Transverse colon (tissue), 4 donors: ENCODE measurements around the gene OSGIN1. TPM values are rescaled to one million over a fixed set of nuclear protein-coding genes. Genes with fewer than 3 reads are reported as not detected.

Experiments used
- DNase-seq: peaks from one replicate; pipeline ENCODE4 v3.0.0-alpha.2; 2019
- H3K27ac ChIP-seq, 4 donors: fragments of 200-600 bp; sonication (generic); 2 replicates each; pipeline ENCODE4 v1.5.1; 2016 to 2018; ENCODE audit warnings: inconsistent platforms in 4 of 4
- H3K27me3 ChIP-seq: fragments of 200-600 bp; sonication (generic); 2 replicates; pipeline ENCODE4 v1.5.1; 2017; ENCODE audit warnings: inconsistent platforms
- H3K36me3 ChIP-seq, 4 donors: fragments of 200-600 bp; sonication (generic); 2 replicates each; pipeline ENCODE4 v1.5.1; 2017 to 2019; ENCODE audit warnings: inconsistent platforms in 4 of 4
- H3K4me1 ChIP-seq, 4 donors: fragments of 200-600 bp; sonication (generic); 2 replicates each; pipeline ENCODE4 v1.5.1; 2017 to 2020; ENCODE audit warnings: inconsistent platforms in 4 of 4
- H3K4me3 ChIP-seq, 4 donors: fragments of 200-600 bp; sonication (generic); 1 replicate in 1 of 4; 2 replicates in 3 of 4; pipeline versions ENCODE4 v1.5.1 to v1.6.1; 2017 to 2019; ENCODE audit warnings: inconsistent platforms in 4 of 4
- H3K9me3 ChIP-seq, 2 donors: fragments of 200-600 bp; sonication (generic); 2 replicates each; pipeline ENCODE4 v1.5.1; 2017 to 2019; ENCODE audit warnings: inconsistent platforms in 2 of 2
- EP300 ChIP-seq: sonication (generic); formaldehyde crosslinking; IDR thresholded peaks from one replicate; pipeline ENCODE4 v1.6.1; 2017; ENCODE audit warnings: antibody characterized with exemption, low read depth
- POLR2A ChIP-seq: fragments of 450-650 bp; IDR thresholded peaks from one replicate; pipeline ENCODE4 v1.6.1; 2016; ENCODE audit warnings: antibody characterized with exemption, mild to moderate bottlenecking, moderate library complexity
- POLR2AphosphoS5 ChIP-seq, 3 donors: sonication (generic); formaldehyde crosslinking; IDR thresholded peaks; one replicate each; pipeline ENCODE4 v1.6.1; 2016; ENCODE audit warnings: antibody characterized with exemption in 3 of 3
- WGBS, 2 donors: methylation state at CpG; one replicate each; pipeline ENCODE4 v1.1.5; 2018; ENCODE audit warnings: low coverage in 1 of 2; 5-methylcytosine and 5-hydroxymethylcytosine counted together
- in situ Hi-C, 4 donors: fragments of 200-750 bp; cut with MboI; loops; one replicate each; pipeline versions ENCODE4 v1.15.0 to v1.15.1; 2017; ENCODE audit warnings: low sequenced_read_pairs in 3 of 4, low pct_ligation_motif_present in 1 of 4, low pct_unique_long_range_greater_than_20kb in 1 of 4
- intact Hi-C: fragments of 100-400 bp; cut with DNase I; formaldehyde crosslinking; loops from one replicate; pipeline ENCODE4 v1.15.1; 2023; ENCODE audit warnings: low total_unique reads
- total RNA-seq, 4 donors: library from RNA; depleted of rRNA; stranded (reverse); fragments of >200 nt; gene quantifications; one replicate each; pipeline ENCODE4 v1.1.0, GENCODE V29; 2016
- TF ChIP-seq, protein P1 (sequence below), 5 experiments: fragments of 200-600 bp in 3 of 5; fragments of 450-650 bp in 2 of 5; sonication (generic) in 3 of 5; IDR thresholded peaks; 1 replicate in 2 of 5; 2 replicates in 3 of 5; pipeline ENCODE4 v1.5.1; 2016 to 2017; ENCODE audit warnings: antibody characterized with exemption in 5 of 5, inconsistent platforms in 3 of 5, mild to moderate bottlenecking in 2 of 5, moderate library complexity in 1 of 5

OSGIN1 gene
- total RNA-seq, 4 donors from 2014 or later, result 10.7 to 26.2 (median 16.7) TPM

DNA sequence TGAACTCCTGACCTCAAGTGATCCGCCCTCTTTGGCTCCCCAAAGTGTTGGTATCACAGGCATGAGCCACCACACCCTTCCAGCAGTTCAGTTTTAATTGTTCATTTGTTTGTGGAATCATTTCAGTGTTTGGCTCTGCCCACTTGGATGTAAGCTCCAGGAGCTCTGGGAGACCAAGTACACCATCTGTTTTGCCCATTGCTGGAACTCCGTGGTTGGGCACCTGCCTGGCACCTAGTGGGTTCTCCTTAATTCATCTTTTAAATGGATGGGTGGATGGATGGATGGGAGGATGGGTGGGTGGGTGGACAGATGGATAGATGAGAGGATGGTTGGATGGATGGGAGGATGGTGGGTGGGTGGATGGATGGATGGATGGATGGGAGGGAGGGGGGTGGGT, 14.1 kb downstream of the OSGIN1 start:
- intact Hi-C loops, result no loop called here
- in situ Hi-C loops, result loop anchor here in 3 of 4 donors (25.0 kb wide), 3 partner anchors 95 to 520 kb away; partner anchors contain the start of genes ADAD2 (in 1 of the 3) and TAF1C (in 1 of the 3)
- 57% methylated on average over 2 of the region's 2 CpGs; no CpG with 5 or more reads in 1 of the 2 donors for WGBS, 2 donors

DNA sequence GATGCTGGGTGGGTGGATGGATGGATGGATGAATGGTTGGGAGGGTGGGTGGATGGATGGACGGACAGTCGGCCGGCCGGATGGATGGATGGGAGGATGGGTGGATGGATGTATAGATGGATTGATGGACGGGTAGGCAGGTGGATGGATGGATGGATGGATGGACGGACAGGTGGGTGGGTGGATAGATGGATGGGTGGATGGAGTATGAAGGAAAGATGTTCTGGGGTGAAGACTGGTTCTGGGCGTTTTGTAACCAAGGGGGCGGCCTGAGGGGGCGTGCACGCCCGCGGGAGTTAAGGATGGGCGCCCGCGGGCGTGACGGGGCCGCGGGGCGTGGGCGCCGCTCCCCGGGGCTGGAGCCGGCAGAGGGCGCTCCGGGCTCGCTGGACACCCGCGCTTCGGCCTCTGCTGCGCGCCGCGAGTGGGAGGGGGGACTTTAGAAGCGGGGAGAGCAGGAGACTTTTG, 14.8 kb downstream of the OSGIN1 start, which contains the start of gene NECAB2:
TSS of gene NECAB2 (plus strand) at position 407 of the 468 bp plus-strand sequence. CDS start 405 bp downstream, outside the sequence.
- intact Hi-C loops, result no loop called here
- Histone ChIP-seq H3K9me3 (no peaks in the 10 kb centered on the region), H3K27me3 (peaks cover 16% of the 10 kb centered on the region), H3K36me3 (no peaks in the 10 kb centered on the region), H3K4me1 (no peaks in the 10 kb centered on the region), H3K27ac (no peak within 1 kb of the TSS), H3K4me3 (peak within 1 kb of the TSS in 2 of 4 donors; percentile 29 to 47)
- WGBS, 2 donors, result 14 to 62% methylated on average over 6 to 23 of the region's 35 CpGs
- TF ChIP-seq, protein P1, sequence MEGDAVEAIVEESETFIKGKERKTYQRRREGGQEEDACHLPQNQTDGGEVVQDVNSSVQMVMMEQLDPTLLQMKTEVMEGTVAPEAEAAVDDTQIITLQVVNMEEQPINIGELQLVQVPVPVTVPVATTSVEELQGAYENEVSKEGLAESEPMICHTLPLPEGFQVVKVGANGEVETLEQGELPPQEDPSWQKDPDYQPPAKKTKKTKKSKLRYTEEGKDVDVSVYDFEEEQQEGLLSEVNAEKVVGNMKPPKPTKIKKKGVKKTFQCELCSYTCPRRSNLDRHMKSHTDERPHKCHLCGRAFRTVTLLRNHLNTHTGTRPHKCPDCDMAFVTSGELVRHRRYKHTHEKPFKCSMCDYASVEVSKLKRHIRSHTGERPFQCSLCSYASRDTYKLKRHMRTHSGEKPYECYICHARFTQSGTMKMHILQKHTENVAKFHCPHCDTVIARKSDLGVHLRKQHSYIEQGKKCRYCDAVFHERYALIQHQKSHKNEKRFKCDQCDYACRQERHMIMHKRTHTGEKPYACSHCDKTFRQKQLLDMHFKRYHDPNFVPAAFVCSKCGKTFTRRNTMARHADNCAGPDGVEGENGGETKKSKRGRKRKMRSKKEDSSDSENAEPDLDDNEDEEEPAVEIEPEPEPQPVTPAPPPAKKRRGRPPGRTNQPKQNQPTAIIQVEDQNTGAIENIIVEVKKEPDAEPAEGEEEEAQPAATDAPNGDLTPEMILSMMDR (IDR thresholded peaks at IDR 0.05), result peak in 4 of 5 experiments; percentile 32 to 66 (median 49)
- TF ChIP-seq EP300, result no peak
- DNase-seq, result no peak
- in situ Hi-C loops, result loop anchor here in 3 of 4 donors (25.0 kb wide), 3 partner anchors 94 to 519 kb away; partner anchors contain the start of genes ADAD2 (in 1 of the 3) and TAF1C (in 1 of the 3)

More for the DNA sequence above, 14.1 kb downstream of the OSGIN1 start:
- H3K27ac ChIP-seq, result no peak overlapping the region
- no peaks in the 10 kb centered on the region for H3K4me1 ChIP-seq
- no peaks in the 10 kb centered on the region for H3K9me3 ChIP-seq
- H3K27me3 ChIP-seq, result peaks cover 16% of the 10 kb centered on the region
- DNase-seq, result no peak
- no peak overlapping the region for H3K4me3 ChIP-seq
- TF ChIP-seq EP300 (no peak), POLR2A (no peak), POLR2AphosphoS5 (IDR thresholded peaks at IDR 0.05) (no peak)
- TF ChIP-seq, protein P1 (IDR thresholded peaks at IDR 0.05), result no peak
- H3K36me3 ChIP-seq, result no peaks in the 10 kb centered on the region

DNA sequence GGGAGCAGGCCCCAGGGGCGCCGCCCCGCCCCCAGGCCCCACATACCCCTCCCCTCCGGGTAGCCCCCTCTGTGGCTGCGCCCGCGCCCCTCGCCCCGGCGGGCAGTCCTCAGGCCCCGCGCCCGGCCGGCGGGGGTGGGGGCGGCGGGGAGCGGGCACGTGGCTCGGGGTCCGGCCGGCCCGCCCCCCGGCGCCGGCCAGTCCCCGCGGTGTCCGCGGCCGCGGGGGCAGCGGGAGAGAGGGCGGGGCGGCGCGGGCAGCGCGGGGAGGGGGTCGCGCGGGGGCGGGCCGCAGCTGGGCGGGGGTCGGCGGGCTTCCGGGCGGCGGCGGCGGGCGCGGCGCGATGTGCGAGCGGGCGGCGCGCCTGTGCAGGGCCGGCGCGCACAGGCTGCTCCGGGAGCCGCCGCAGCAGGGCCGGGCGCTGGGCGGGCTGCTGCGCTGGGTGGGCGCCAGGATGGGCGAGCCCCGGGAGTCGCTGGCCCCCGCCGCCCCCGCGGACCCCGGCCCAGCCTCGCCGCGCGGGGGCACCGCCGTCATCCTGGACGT, 15.3 kb downstream of the OSGIN1 start:
- TF ChIP-seq POLR2AphosphoS5 (IDR thresholded peaks at IDR 0.05), result no peak
- TF ChIP-seq, protein P1 (IDR thresholded peaks at IDR 0.05), result peak in 1 of 5 experiments; percentile 2
- TF ChIP-seq POLR2A, result no peak
- no peak for TF ChIP-seq EP300
- Histone ChIP-seq H3K36me3 (no peaks in the 10 kb centered on the region), H3K27ac (no peak overlapping the region), H3K4me1 (no peaks in the 10 kb centered on the region), H3K9me3 (no peaks in the 10 kb centered on the region), H3K4me3 (peak overlapping the region in 2 of 4 donors; percentile 29 to 47), H3K27me3 (peaks cover 16% of the 10 kb centered on the region)
- DNase-seq, result no peak
- in situ Hi-C loops (loop anchor here in 3 of 4 donors (25.0 kb wide), 3 partner anchors 94 to 519 kb away; partner anchors contain the start of genes ADAD2 (in 1 of the 3) and TAF1C (in 1 of the 3)), intact Hi-C loops (no loop called here)
- WGBS, 2 donors, result 0% methylated on average over 1 of the region's 87 CpGs; no CpG with 5 or more reads in 1 of the 2 donors

DNA sequence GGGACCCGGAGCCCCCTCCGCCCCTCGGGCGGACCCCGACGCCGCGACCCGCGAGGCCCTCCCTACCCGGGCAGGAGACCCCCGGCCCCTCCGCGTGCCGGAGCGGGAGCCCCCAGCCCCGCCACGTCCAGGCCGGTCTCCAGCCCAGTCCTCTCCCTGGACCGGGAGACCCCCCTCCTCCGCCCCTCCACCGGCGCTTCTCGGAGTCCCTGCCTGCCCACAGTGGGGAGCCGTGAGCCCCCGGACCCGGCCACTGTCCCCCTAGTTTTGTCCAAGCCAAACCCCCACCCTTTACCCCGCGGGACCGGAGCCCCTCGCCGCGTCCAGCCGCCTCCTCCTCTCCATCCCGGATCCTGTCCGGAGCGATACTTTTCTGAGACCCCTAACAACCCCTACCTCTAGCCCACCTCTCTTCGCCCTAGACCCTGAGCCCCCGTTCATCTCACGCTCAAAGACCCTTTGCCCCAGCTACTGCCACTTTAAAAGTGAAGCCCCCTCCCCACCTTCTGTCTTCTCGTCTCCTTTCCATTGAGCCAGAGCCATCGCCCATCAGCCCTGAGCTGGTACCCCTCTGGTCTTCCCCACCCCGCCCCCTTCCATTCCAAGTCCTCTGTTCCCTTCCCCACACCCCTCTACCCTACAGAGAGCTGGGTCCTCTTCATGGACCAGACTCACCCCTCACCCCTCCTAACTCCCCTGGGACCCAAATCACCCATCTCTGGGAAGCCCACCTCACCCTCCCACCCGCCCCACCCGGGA, 16.0 kb downstream of the OSGIN1 start:
- intact Hi-C loops (no loop called here), in situ Hi-C loops (loop anchor here in 3 of 4 donors (25.0 kb wide), 3 partner anchors 93 to 518 kb away; partner anchors contain the start of genes ADAD2 (in 1 of the 3) and TAF1C (in 1 of the 3))
- TF ChIP-seq POLR2A, result no peak
- TF ChIP-seq, protein P1 (IDR thresholded peaks at IDR 0.05), result no peak
- TF ChIP-seq POLR2AphosphoS5 (IDR thresholded peaks at IDR 0.05), result no peak
- no peak for TF ChIP-seq EP300
- H3K36me3 ChIP-seq, result no peaks in the 10 kb centered on the region
- H3K9me3 ChIP-seq, result no peaks in the 10 kb centered on the region
- H3K27ac ChIP-seq, result no peak overlapping the region
- peaks cover 16% of the 10 kb centered on the region for H3K27me3 ChIP-seq
- DNase-seq, result no peak
- no peak overlapping the region for H3K4me3 ChIP-seq
- 25 to 29% methylated on average over 4 to 20 of the region's 45 CpGs for WGBS, 2 donors
- no peaks in the 10 kb centered on the region for H3K4me1 ChIP-seq
